Neuronal stem cell (in vitro differentiated cells): Measurements from ENCODE around the gene ANKRD49.

Experiments used
- DNase-seq: peaks from one replicate; pipeline ENCODE4 v3.0.0-alpha.2; 2013; ENCODE audit warnings: low spot score
- H2AFZ ChIP-seq: one replicate; pipeline ENCODE4 v1.6.1; 2013; ENCODE audit warnings: mild to moderate bottlenecking, low read length, inconsistent platforms
- H2AK5ac ChIP-seq: 2 replicates; pipeline ENCODE4 v1.6.1; 2013; ENCODE audit warnings: low read depth, mild to moderate bottlenecking, inconsistent platforms, low read length, moderate library complexity, mixed read lengths
- H2BK120ac ChIP-seq: 2 replicates; pipeline ENCODE4 v1.6.1; 2013; ENCODE audit warnings: low read depth, mild to moderate bottlenecking, inconsistent platforms, low read length, moderate library complexity, mixed read lengths
- H2BK12ac ChIP-seq: one replicate; pipeline ENCODE4 v1.6.1; 2013; ENCODE audit warnings: low read length, inconsistent platforms
- H2BK15ac ChIP-seq: 2 replicates; pipeline ENCODE4 v1.6.1; 2013; ENCODE audit warnings: mild to moderate bottlenecking, low read length, inconsistent platforms, mixed read lengths
- H2BK5ac ChIP-seq: one replicate; pipeline ENCODE4 v1.6.1; 2013; ENCODE audit warnings: inconsistent platforms, mild to moderate bottlenecking, low read length, moderate library complexity
- H3K14ac ChIP-seq: one replicate; pipeline ENCODE4 v1.6.1; 2013; ENCODE audit warnings: low read length, inconsistent platforms
- H3K18ac ChIP-seq: 2 replicates; pipeline ENCODE4 v1.6.1; 2013; ENCODE audit warnings: low read length, inconsistent platforms
- H3K23ac ChIP-seq: 2 replicates; pipeline ENCODE4 v1.6.1; 2013; ENCODE audit warnings: low read depth, mild to moderate bottlenecking, mixed read lengths, low read length, inconsistent platforms; ENCODE audit not compliant: poor library complexity
- H3K27ac ChIP-seq: replicated peaks from 3 replicates; pipeline ENCODE4 v1.5.1; 2013; ENCODE audit warnings: low read length, inconsistent platforms
- H3K27me3 ChIP-seq, 3 experiments: 2 replicates each; pipeline ENCODE4 v1.6.1; 2013; ENCODE audit warnings: low read length in 3 of 3, mild to moderate bottlenecking in 2 of 3, inconsistent platforms in 1 of 3, low read depth in 1 of 3, mixed read lengths in 1 of 3, moderate library complexity in 1 of 3; ENCODE audit not compliant: control insufficient read depth in 3 of 3, insufficient read depth in 3 of 3
- H3K36me3 ChIP-seq, 2 donors: replicated peaks in 1 of 2; 2 replicates each; pipeline ENCODE4 v1.6.1; 2013; ENCODE audit warnings: low read length in 2 of 2; ENCODE audit not compliant: control insufficient read depth in 2 of 2, insufficient read depth in 2 of 2
- H3K4ac ChIP-seq: 2 replicates; pipeline ENCODE4 v1.6.1; 2013; ENCODE audit warnings: inconsistent platforms, mild to moderate bottlenecking, low read length, moderate library complexity
- H3K4me1 ChIP-seq, 2 donors: 1 replicate in 1 of 2; 2 replicates in 1 of 2; pipeline ENCODE4 v1.6.1; 2013; ENCODE audit warnings: low read length in 2 of 2, low read depth in 1 of 2; ENCODE audit not compliant: control insufficient read depth in 2 of 2, insufficient read depth in 1 of 2
- H3K4me2 ChIP-seq: one replicate; pipeline ENCODE4 v1.6.1; 2013; ENCODE audit warnings: mild to moderate bottlenecking, low read length, inconsistent platforms; ENCODE audit not compliant: insufficient read depth, poor library complexity, severe bottlenecking
- H3K4me3 ChIP-seq, 2 donors: 2 replicates each; pipeline ENCODE4 v1.5.1; 2013; ENCODE audit warnings: low read length in 2 of 2, mild to moderate bottlenecking in 2 of 2, inconsistent platforms in 1 of 2, moderate library complexity in 1 of 2
- H3K79me1 ChIP-seq: one replicate; pipeline ENCODE4 v1.6.1; 2013; ENCODE audit warnings: low read depth, mild to moderate bottlenecking, inconsistent platforms, low read length, moderate library complexity
- H3K9ac ChIP-seq: one replicate; pipeline ENCODE4 v1.6.1; 2013; ENCODE audit warnings: mild to moderate bottlenecking, low read depth, low read length, inconsistent platforms; ENCODE audit not compliant: poor library complexity
- H3K9me3 ChIP-seq, 2 donors: replicated peaks in 1 of 2; 2 replicates each; pipeline versions ENCODE3 to v1.6.1; 2013; ENCODE audit warnings: low read length in 2 of 2, mild to moderate bottlenecking in 2 of 2, inconsistent platforms in 1 of 2, low read depth in 1 of 2, mixed read lengths in 1 of 2, moderate library complexity in 1 of 2; ENCODE audit not compliant: control insufficient read depth in 2 of 2, insufficient read depth in 1 of 2
- H4K8ac ChIP-seq: one replicate; pipeline ENCODE4 v1.6.1; 2013; ENCODE audit warnings: low read depth, mild to moderate bottlenecking, inconsistent platforms, low read length, moderate library complexity
- H4K91ac ChIP-seq: one replicate; pipeline ENCODE4 v1.6.1; 2013; ENCODE audit warnings: low read length, low read depth, mild to moderate bottlenecking, inconsistent platforms; ENCODE audit not compliant: poor library complexity
- WGBS, 2 donors: extraction: QIAGEN DNeasy Blood & Tissue Kit; methylation state at CpG; one replicate each; pipeline ENCODE4 v1.1.7; 2013; ENCODE audit warnings: missing lambda C conversion rate in 2 of 2, mixed read lengths in 1 of 2; ENCODE audit not compliant: insufficient read length in 2 of 2, insufficient replicate concordance in 1 of 2; ENCODE audit errors: extremely low coverage in 2 of 2; 5-methylcytosine and 5-hydroxymethylcytosine counted together

ANKRD49 gene

DNA sequence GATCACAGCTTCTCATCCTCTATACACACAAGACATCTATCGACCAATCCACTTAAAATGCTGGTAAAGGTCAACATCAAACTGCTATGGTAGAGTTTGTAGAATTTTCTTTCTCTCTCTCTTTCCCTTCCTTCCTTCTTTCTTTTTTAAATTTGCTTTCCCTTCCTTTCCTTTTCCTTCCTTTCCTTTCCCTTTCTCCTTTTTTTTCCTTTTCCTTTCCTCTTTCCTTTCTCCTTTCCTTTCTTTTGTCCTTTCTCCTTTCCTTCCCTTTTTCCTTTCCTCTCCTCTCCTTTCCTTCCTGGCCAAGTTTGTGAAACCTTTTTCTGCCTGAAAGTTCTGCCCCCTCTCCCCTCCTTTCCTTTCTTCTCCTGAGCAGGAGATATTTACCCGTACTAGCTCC lies 21.6 kb downstream of the ANKRD49 start:
- no peak for DNase-seq
- Histone ChIP-seq H3K9me3 (peaks cover 0 to 6% of the 10 kb centered on the region in 2 donors), H4K8ac (no peak overlapping the region), H2AK5ac (no peak overlapping the region), H3K27ac (no peak overlapping the region), H3K4me3 (no peak overlapping the region), H3K79me1 (no peaks in the 10 kb centered on the region), H3K4me2 (no peak overlapping the region), H3K18ac (no peak overlapping the region), H2BK120ac (no peak overlapping the region), H3K9ac (no peak overlapping the region), H2BK5ac (no peak overlapping the region), H2BK15ac (no peak overlapping the region), H3K4me1 (peaks cover 2 to 3% of the 10 kb centered on the region in 2 donors), H3K14ac (no peak overlapping the region), H3K36me3 (no peaks in the 10 kb centered on the region), H4K91ac (no peak overlapping the region), H2AFZ (no peak overlapping the region), H3K4ac (no peak overlapping the region), H3K27me3 (peaks cover 0 to 52% (median 8%) of the 10 kb centered on the region in 3 experiments), H2BK12ac (no peak overlapping the region), H3K23ac (no peak overlapping the region)
- no CpG with 5 or more reads among the region's 2 CpGs for WGBS, 2 donors

DNA sequence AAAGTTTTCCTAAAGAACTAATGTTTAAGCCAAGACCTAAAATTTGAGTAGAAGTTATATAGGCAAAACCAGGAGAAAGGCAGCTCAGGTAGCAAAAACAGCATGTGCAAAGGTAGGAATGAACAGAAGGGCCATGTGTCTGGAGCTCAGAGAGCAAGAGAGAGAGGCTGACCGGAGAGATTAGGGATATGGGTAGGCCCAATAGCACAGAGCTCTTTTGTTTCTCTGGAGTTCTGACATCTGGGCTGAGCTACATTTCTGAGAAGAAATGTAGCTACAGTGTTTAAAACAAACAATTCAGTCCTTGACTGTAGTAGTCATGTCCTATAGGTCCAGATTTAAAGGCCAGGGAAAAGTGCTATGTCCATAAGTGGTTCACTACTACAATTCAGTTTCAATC lies 22.9 kb downstream of the ANKRD49 start:
- Histone ChIP-seq H2BK5ac (no peak overlapping the region), H2AFZ (no peak overlapping the region), H4K8ac (no peak overlapping the region), H2BK12ac (no peak overlapping the region), H3K27me3 (peaks cover 0 to 46% (median 8%) of the 10 kb centered on the region in 3 experiments), H2BK120ac (no peak overlapping the region), H3K4me2 (no peak overlapping the region), H3K36me3 (no peaks in the 10 kb centered on the region), H3K4me1 (peaks cover 2 to 3% of the 10 kb centered on the region in 2 donors), H3K79me1 (no peaks in the 10 kb centered on the region), H3K27ac (no peak overlapping the region), H3K9ac (no peak overlapping the region), H2AK5ac (no peak overlapping the region), H3K18ac (no peak overlapping the region), H4K91ac (no peak overlapping the region), H3K23ac (no peak overlapping the region), H3K9me3 (no peaks in the 10 kb centered on the region), H3K4ac (no peak overlapping the region), H3K14ac (no peak overlapping the region), H2BK15ac (no peak overlapping the region), H3K4me3 (no peak overlapping the region)
- no CpG with 5 or more reads among the region's 1 CpG for WGBS, 2 donors
- no peak for DNase-seq

DNA sequence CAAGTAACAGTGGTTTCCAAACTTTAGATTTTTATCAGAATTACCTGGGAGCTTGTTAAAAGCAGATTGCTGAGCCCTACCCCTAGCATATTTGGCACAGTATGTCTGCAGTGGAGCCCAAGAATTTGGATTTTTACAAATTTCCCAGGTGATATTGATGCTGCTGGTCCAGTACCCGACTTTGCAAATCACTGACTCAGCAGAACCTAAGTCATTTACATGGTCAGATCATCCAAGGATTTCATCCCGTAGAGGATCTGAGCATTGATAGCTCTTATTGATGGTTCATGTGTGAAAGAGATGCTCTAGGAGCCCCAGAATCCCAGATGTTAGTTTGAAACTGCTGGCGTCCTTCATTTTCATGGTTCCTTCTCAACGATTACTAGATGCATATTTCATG lies 24.5 kb downstream of the ANKRD49 start:
- no peaks in the 10 kb centered on the region for H3K4me1 ChIP-seq

DNA sequence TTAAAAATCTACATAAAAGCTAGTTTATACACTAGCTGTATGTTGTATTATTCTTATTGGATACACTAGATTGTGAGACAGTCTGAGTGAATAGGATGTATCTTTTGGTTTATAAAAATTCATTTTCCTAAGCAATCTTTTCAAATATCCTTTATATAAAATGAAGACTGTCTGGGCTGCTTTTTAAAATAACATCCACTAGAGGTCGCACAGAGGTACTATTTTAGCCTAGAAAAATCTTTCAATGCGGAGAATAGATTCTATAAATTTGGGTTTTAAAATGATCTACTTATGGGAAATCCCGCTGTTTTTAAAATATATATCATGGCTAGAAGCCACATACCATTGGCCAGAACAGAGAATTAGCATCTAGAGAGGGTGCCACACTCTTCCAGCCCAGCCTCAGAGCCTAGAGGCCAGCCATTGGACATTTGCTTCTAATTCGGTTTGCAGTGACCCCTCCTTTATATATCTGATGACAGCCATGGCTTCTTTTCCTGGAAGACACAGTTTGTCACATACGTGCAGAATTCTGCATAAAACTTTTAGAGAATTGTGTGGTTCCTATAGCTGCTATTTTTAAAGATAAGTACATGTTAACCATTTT lies 25.8 kb downstream of the ANKRD49 start:
- Histone ChIP-seq H3K9me3 (no peaks in the 10 kb centered on the region), H4K8ac (no peak overlapping the region), H2BK120ac (no peak overlapping the region), H2BK5ac (no peak overlapping the region), H3K36me3 (no peaks in the 10 kb centered on the region), H2BK15ac (no peak overlapping the region), H3K14ac (no peak overlapping the region), H3K27me3 (peaks cover 0 to 25% (median 0%) of the 10 kb centered on the region in 3 experiments), H2BK12ac (no peak overlapping the region), H3K4ac (no peak overlapping the region), H3K18ac (no peak overlapping the region), H3K4me1 (no peaks in the 10 kb centered on the region), H3K23ac (no peak overlapping the region), H3K79me1 (no peaks in the 10 kb centered on the region), H3K4me3 (no peak overlapping the region), H3K4me2 (no peak overlapping the region), H2AK5ac (no peak overlapping the region), H4K91ac (no peak overlapping the region), H3K27ac (no peak overlapping the region), H2AFZ (no peak overlapping the region), H3K9ac (no peak overlapping the region)
- WGBS, 2 donors, result no CpG with 5 or more reads among the region's 5 CpGs
- DNase-seq, result peak; percentile 12

More for the DNA sequence above, 24.5 kb downstream of the ANKRD49 start:
- no peak for DNase-seq
- Histone ChIP-seq H2BK120ac (no peak overlapping the region), H3K4me3 (no peak overlapping the region), H2AFZ (no peak overlapping the region), H3K9ac (no peak overlapping the region), H4K8ac (no peak overlapping the region), H3K27me3 (peaks cover 0 to 35% (median 2%) of the 10 kb centered on the region in 3 experiments), H4K91ac (no peak overlapping the region), H3K18ac (no peak overlapping the region), H2BK12ac (no peak overlapping the region), H3K23ac (no peak overlapping the region), H2BK15ac (no peak overlapping the region), H3K79me1 (no peaks in the 10 kb centered on the region), H3K14ac (no peak overlapping the region), H3K4ac (no peak overlapping the region), H3K27ac (no peak overlapping the region), H3K4me2 (no peak overlapping the region), H3K36me3 (no peaks in the 10 kb centered on the region), H2BK5ac (no peak overlapping the region), H3K9me3 (no peaks in the 10 kb centered on the region), H2AK5ac (no peak overlapping the region)
- no CpG with 5 or more reads among the region's 4 CpGs for WGBS, 2 donors
